Activated gamma-delta T cell (primary cell): Measurements from ENCODE around the gene FRY.
"Not testable (repeated sequence)": the region's sequence is repeated elsewhere in the genome, so short reads cannot be mapped to it uniquely, and the experiment has no call there.

Experiments
- DNase-seq: peaks from one replicate; lab custom pipeline; 2025; lab: John Stamatoyannopoulos, UW

FRY gene

DNA sequence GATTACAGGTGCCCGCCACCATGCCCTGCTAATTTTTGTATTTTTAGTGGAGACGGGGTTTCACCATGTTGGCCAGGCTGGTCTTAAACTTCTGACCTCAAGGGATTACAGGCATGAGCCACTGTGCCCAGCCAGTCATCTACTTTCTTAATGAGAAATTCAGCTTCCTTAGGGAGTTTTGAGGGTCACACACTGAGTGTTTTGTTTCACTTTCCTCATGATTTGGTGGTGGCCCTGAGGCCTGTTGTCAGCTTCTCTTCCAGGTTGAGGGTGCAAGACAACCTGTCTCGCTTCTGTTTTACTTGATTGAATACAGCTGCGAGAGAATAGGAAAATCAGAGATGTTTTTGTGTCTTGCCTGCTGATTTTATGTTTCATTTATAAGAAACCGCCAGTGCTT lies 9.9 kb downstream of the FRY start:
- DNase-seq = no peak

GRCh38 chr13:32042551-32042950 lies 11.0 kb downstream of the FRY start:
- no peak for DNase-seq

DNA sequence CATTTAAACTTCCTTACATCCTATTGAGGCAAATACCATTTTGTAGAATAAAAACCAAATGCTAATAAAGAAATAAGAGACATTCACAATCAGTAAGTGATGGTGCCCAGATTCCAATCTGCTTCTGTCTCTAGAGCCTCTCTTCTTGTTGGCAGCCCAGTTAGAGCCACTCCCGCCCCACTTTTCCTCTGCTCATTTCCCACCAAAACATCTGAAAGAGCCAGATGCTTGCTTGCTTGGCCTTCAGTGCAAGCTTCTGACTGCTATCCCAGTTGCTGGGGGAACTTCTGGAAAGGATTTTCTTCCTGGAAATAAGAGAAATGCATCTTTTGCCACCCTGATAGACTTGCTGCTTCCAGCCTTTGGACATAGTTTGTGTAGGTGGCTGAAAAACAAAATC lies 12.9 kb downstream of the FRY start:
- no peak for DNase-seq

GRCh38 chr13:32045537-32045936 lies 14.0 kb downstream of the FRY start:
- no peak for DNase-seq

DNA sequence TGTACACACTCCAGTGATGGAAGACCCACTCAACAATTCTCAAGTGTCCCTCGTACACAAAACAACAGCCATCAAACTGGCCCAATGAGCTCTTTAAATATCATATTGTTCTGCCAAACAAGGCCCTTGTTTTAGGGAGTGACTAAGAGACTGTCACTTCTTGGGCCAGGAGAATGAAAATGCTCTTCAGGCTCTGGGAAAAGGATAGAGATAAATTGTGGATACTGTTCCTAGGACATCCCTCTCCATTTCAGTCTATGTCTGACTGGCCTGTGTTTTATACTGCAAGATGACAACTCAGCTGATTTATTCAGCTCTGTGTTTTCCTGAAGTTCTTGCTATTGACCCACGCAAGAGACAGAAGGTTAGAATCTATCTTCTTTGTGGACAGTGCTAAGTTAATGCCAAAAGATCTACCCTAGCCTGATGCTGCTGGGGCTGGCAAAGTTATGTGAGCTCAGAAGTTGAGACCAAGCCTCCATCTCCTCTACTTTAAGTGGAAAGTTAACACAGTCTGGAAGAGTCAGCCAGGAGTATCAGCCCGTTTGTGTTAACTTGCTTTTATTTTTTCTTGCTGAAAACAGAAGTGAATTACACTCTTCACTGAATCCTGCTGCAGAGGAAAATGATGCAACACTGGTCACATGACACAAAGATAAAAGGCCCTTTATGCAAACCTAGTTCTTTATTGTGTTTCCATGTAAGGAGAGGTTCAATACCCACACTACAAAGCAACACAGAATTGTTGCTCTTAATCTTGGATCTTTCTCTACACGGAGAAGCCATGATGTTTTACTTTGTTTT lies 14.6 kb downstream of the FRY start:
- no peak for DNase-seq

- no peak for DNase-seq
Measured at GRCh38 chr13:32047088-32047487, 15.5 kb downstream of the FRY start.

DNA sequence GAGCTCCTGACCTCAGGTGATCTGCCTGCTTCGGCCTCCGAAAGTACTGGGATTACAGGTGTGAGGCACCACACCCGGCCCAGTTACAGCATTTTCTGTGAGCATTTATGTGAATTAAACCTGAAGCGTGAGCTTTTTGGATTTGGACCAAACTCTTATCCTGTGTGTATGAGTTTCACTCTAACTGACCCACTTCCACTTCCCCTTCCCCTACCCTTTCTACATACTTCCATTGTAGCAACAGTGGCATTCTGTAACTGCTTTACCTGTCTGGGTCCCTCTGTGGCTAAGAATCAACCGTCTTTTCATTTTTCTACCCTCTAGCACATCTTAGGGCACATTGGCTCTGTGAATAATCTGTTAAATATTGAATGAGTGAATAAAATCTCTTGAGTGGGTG lies 16.2 kb downstream of the FRY start:
- DNase-seq = no peak

GRCh38 chr13:32048816-32049215 lies 17.2 kb downstream of the FRY start:
- no peak for DNase-seq

DNA sequence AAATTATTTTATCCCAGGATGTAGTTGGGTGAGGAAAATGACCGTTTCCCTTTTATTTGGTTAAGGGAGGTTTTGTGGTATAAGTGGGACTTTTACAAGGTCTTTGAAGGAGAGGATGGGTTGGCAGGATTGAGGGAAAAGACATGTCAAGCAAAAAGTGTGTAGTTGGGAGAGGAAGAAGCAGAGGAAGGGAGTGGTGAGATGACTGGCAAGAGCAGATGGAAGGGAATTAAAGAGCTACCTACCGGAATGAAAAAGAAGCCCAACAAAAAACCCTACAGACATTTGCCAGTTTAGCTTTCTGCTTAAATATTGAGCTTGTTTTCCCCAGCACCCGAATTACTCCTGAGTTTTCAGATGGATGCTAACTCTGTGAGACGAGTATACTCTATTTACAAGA lies 19.6 kb downstream of the FRY start:
- DNase-seq = no peak

- DNase-seq = no peak
Measured at GRCh38 chr13:32056316-32056715, 24.7 kb downstream of the FRY start.

- not testable (repeated sequence) for DNase-seq
Measured at GRCh38 chr13:32057325-32057724, 25.8 kb downstream of the FRY start.

- no peak for DNase-seq
Measured at GRCh38 chr13:32059511-32059984, 28.0 kb downstream of the FRY start.

DNA sequence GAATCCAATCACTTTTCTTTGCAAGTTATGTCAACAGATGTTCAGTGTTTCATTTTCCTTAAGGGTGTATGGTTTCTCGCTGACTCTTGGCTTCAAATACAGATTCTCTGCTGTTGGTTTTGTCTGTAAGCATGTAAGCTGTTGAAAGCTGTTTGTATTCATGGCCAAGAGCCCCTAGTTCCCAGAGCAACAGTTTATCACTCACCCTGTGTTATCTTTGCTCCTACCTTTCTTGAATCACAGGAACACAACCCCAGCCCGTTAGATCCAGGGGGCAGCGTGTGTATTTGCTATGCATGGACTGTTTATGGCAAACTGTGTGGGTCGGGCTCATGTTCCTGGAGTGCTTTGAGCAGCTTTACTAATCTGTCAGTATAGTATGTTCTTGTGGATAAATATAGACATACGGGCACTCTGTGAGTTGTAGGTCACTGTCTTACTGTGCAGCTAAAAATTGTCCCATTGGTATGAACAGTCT lies 28.9 kb downstream of the FRY start:
- DNase-seq = no peak

DNA sequence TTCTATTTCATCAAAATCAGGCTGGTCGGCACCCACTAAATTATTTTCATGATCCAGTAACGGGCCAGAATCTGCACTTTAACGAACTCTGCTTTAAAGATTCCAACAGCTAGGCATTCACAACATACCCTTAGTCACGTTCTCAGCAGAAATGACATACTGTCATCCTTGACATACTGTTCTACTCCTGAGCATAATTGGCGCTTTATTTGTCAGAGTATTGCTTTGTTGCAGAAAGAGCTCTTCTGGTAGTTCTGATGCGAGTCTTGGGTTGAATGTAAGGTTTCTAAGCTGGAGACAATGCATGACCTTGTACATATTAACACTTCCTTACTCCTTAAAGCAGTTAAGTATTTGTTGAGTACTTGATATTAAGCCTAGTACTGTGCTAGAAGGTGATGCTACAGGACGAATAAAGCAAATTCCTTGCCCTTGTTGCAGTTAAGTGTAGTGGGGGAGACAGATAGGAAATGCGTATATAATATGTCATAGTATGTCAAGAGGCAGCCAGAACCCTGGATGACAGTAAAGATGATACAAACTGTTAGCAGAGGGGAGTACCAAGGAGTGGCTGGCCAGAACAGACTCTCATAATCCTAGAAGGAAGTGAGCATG lies 32.2 kb downstream of the FRY start:
- DNase-seq = no peak

GRCh38 chr13:32067149-32067961 lies 35.8 kb downstream of the FRY start:
- DNase-seq = no peak

- DNase-seq = no peak
Measured at GRCh38 chr13:32068255-32068654, 36.7 kb downstream of the FRY start.

- DNase-seq = no peak
Measured at GRCh38 chr13:32073180-32073864, 41.7 kb downstream of the FRY start.

DNA sequence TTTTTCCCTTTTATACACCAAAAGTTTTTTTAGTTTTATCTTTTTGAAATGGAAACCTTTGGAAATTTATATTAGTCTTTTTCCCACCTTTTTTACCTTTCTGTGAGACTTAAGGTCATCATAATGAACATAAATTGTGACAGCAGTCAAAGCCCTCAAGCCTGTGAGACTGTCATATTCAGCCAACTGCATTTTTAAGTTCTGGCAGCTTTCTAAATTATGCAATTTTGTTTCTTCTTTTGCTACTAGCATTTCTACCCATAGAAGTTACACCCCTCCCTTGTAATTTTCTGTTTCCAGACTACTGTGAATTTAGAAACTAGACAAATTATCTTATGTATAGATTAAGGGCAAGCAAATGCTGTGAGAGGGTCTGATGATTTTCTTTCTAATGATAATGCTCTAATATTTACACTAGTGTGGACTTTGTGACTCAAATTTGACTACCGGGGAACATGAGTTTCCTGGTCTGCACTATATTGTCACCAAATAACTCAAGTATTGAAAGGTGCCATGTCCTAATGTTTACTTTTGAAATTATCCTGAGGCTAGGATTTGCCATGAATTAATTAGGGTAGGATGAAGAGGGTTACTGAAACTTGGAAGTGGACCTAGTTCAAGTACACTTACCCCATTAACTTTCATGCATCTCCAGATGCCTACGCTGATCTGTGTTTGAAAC lies 43.7 kb downstream of the FRY start:
- no peak for DNase-seq

- no peak for DNase-seq
Measured at GRCh38 chr13:32079587-32079986, 48.0 kb downstream of the FRY start.

DNA sequence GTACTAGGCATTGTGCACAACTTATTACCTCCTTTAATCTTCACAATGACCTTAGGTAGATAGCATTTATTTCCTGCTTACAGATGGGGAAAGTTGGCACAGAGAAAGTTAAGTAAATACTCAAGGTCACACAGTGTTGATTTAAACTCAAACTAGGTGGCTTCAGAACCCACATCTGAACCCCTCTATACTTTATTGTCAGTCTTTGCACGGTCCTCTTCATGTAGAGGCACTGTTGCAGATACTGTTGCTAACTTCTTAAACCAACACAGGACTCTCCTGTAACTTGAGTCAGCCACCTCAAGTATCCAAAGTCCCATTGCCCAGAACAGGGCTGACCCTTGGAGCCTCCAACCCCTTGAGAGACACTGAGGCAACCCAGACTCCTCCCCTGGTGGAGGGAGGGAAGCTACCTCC lies 48.8 kb downstream of the FRY start:
- DNase-seq = no peak

DNA sequence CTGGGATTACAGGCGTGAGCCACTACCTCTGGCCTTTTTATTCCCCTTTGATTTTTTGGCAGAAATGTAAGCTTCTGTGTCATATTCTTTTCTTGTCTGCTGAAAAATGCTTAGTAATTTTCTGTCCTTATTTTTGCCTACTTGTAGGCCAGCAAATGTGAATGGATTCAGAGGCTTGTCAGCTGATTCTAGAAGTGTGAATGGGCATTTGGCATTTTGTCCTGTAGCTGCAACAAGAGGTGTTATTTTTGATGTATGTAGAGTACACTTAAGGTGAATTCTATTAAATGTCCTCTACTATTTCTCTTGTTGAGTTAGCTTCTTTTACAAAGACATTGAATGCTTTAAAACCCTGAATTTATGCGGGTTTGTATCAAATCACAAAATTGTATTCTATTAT lies 50.0 kb downstream of the FRY start:
- DNase-seq = no peak
